Gastrocnemius medialis (tissue), 4 donors: Measurements from ENCODE around the gene LAMA4.

Source experiments
- CTCF ChIP-seq, 5 experiments: fragments of 450-650 bp in 3 of 5; fragments of 200-600 bp in 2 of 5; sonication (generic) in 2 of 5; IDR thresholded peaks in 4 of 5; conservative IDR thresholded peaks in 1 of 5; 1 replicate in 4 of 5; 2 replicates in 1 of 5; pipeline ENCODE4 v1.5.1; 2016 to 2019; ENCODE audit warnings: antibody characterized with exemption in 5 of 5, mild to moderate bottlenecking in 3 of 5, moderate library complexity in 3 of 5
- POLR2A ChIP-seq, 2 donors: fragments of 450-650 bp; IDR thresholded peaks; one replicate each; pipeline ENCODE4 v1.6.1; 2017; ENCODE audit warnings: antibody characterized with exemption in 2 of 2, mild to moderate bottlenecking in 2 of 2, moderate library complexity in 2 of 2

- TF ChIP-seq CTCF (IDR thresholded peaks at IDR 0.05 in 4 of 5, conservative IDR thresholded peaks at IDR 0.05 in 1 of 5) (no peak), POLR2A (IDR thresholded peaks at IDR 0.05) (no peak)
Measured at GRCh38 chr6:112266331-112266730, 12.0 kb upstream of the LAMA4 start.
